Mesendoderm (in vitro differentiated cells): ENCODE data around the gene YJEFN3.

Experiments used
- DNase-seq: peaks from one replicate; pipeline ENCODE4 v3.0.0; 2013
- H2AK5ac ChIP-seq: 2 replicates; pipeline ENCODE4 v1.6.1; 2013; ENCODE audit warnings: low read length, inconsistent platforms
- H2BK120ac ChIP-seq: 2 replicates; pipeline ENCODE4 v1.6.1; 2013; ENCODE audit warnings: low read depth, mild to moderate bottlenecking, low read length, moderate library complexity, mixed read lengths
- H2BK15ac ChIP-seq: replicated peaks from 2 replicates; pipeline ENCODE4 v1.6.1; 2013; ENCODE audit warnings: low read depth, mild to moderate bottlenecking, moderate library complexity
- H2BK5ac ChIP-seq: 2 replicates; pipeline ENCODE4 v1.6.1; 2013; ENCODE audit warnings: low read length, inconsistent platforms
- H3K18ac ChIP-seq: 2 replicates; pipeline ENCODE4 v1.6.1; 2013; ENCODE audit warnings: mild to moderate bottlenecking, low read length, mixed read lengths
- H3K23ac ChIP-seq: one replicate; pipeline ENCODE4 v1.6.1; 2013; ENCODE audit warnings: low read length
- H3K27ac ChIP-seq: 2 replicates; pipeline ENCODE4 v1.5.1; 2013; ENCODE audit warnings: low read depth, mild to moderate bottlenecking, inconsistent platforms, low read length, moderate library complexity
- H3K27me3 ChIP-seq: 2 replicates; pipeline ENCODE4 v1.6.1; 2013; ENCODE audit warnings: low read length, control low read depth, mild to moderate bottlenecking, inconsistent platforms; ENCODE audit not compliant: insufficient read depth, poor library complexity
- H3K36me3 ChIP-seq: 2 replicates; pipeline ENCODE4 v1.6.1; 2013; ENCODE audit warnings: low read length, inconsistent platforms; ENCODE audit not compliant: control insufficient read depth, insufficient read depth
- H3K4ac ChIP-seq: one replicate; pipeline ENCODE4 v1.6.1; 2013; ENCODE audit warnings: low read depth, mild to moderate bottlenecking, low read length, moderate library complexity
- H3K4me1 ChIP-seq: 2 replicates; pipeline ENCODE4 v1.6.1; 2013; ENCODE audit warnings: low read depth, low read length, inconsistent platforms; ENCODE audit not compliant: control insufficient read depth
- H3K4me2 ChIP-seq: 2 replicates; pipeline ENCODE4 v1.6.1; 2013; ENCODE audit warnings: low read length
- H3K4me3 ChIP-seq: 2 replicates; pipeline ENCODE4 v1.5.1; 2013; ENCODE audit warnings: mild to moderate bottlenecking, low read length
- H3K56ac ChIP-seq: one replicate; pipeline ENCODE4 v1.6.1; 2013; ENCODE audit warnings: low read length
- H3K79me1 ChIP-seq: 2 replicates; pipeline ENCODE4 v1.6.1; 2013; ENCODE audit warnings: low read length, inconsistent platforms
- H3K79me2 ChIP-seq: 2 replicates; pipeline ENCODE4 v1.6.1; 2013; ENCODE audit warnings: mild to moderate bottlenecking, low read length; ENCODE audit not compliant: control insufficient read depth, insufficient read depth
- H3K9ac ChIP-seq: 2 replicates; pipeline ENCODE4 v1.6.1; 2013; ENCODE audit warnings: low read length, inconsistent platforms
- H4K5ac ChIP-seq: one replicate; pipeline ENCODE4 v1.6.1; 2013; ENCODE audit warnings: low read length
- H4K8ac ChIP-seq: one replicate; pipeline ENCODE4 v1.6.1; 2013; ENCODE audit warnings: low read depth, mild to moderate bottlenecking, control low read depth, low read length, moderate library complexity
- WGBS: extraction: QIAGEN DNeasy Blood & Tissue Kit; methylation state at CpG from one replicate; pipeline ENCODE4 v1.1.7; 2013; ENCODE audit warnings: low lambda C conversion rate, missing lambda C conversion rate; ENCODE audit not compliant: insufficient coverage; ENCODE audit errors: extremely low coverage; 5-methylcytosine and 5-hydroxymethylcytosine counted together

YJEFN3 gene

GRCh38 chr19:19502808-19503602 is 25.7 kb upstream of the YJEFN3 start:
- Histone ChIP-seq H2BK5ac (no peak overlapping the region), H3K18ac (no peak overlapping the region), H2AK5ac (no peak overlapping the region), H4K8ac (no peak overlapping the region), H3K79me2 (no peaks in the 10 kb centered on the region), H3K56ac (no peak overlapping the region), H3K23ac (no peak overlapping the region), H3K4me3 (no peak overlapping the region), H3K36me3 (peaks cover 28% of the 10 kb centered on the region), H3K9ac (no peak overlapping the region), H3K27me3 (no peaks in the 10 kb centered on the region), H3K27ac (no peak overlapping the region), H3K4ac (no peak overlapping the region), H3K4me2 (no peak overlapping the region), H3K4me1 (no peaks in the 10 kb centered on the region), H2BK15ac (no peak overlapping the region), H3K79me1 (peaks cover 1% of the 10 kb centered on the region), H2BK120ac (no peak overlapping the region), H4K5ac (no peak overlapping the region)
- no peak for DNase-seq
- WGBS = no CpG with 5 or more reads among the region's 18 CpGs

- no peak overlapping the region for H4K8ac ChIP-seq
- no CpG with 5 or more reads among the region's 23 CpGs for WGBS
- H3K27me3 ChIP-seq = no peaks in the 10 kb centered on the region
- no peaks in the 10 kb centered on the region for H3K79me2 ChIP-seq
- no peak overlapping the region for H4K5ac ChIP-seq
- no peak overlapping the region for H2AK5ac ChIP-seq
- no peak overlapping the region for H3K56ac ChIP-seq
- H3K79me1 ChIP-seq = no peaks in the 10 kb centered on the region
- H3K36me3 ChIP-seq = peaks cover 26% of the 10 kb centered on the region
- no peak overlapping the region for H3K27ac ChIP-seq
- no peak overlapping the region for H3K23ac ChIP-seq
- no peak overlapping the region for H3K4ac ChIP-seq
- H2BK15ac ChIP-seq = no peak overlapping the region
- no peak overlapping the region for H3K4me3 ChIP-seq
- no peak overlapping the region for H2BK5ac ChIP-seq
- no peak overlapping the region for H3K9ac ChIP-seq
- DNase-seq = no peak
- no peak overlapping the region for H2BK120ac ChIP-seq
- no peak overlapping the region for H3K18ac ChIP-seq
- H3K4me1 ChIP-seq = no peaks in the 10 kb centered on the region
- H3K4me2 ChIP-seq = no peak overlapping the region
Observed at GRCh38 chr19:19504754-19505668, 23.7 kb upstream of the YJEFN3 start.

GRCh38 chr19:19505669-19506326 is 22.9 kb upstream of the YJEFN3 start:
- no peaks in the 10 kb centered on the region for H3K27me3 ChIP-seq
- no peak overlapping the region for H3K4me2 ChIP-seq
- H3K56ac ChIP-seq = no peak overlapping the region
- H3K4me1 ChIP-seq = no peaks in the 10 kb centered on the region
- peaks cover 23% of the 10 kb centered on the region for H3K36me3 ChIP-seq
- H3K23ac ChIP-seq = no peak overlapping the region
- H3K79me1 ChIP-seq = no peaks in the 10 kb centered on the region
- H2AK5ac ChIP-seq = no peak overlapping the region
- H2BK5ac ChIP-seq = no peak overlapping the region
- H3K9ac ChIP-seq = no peak overlapping the region
- no peak overlapping the region for H4K8ac ChIP-seq
- no peak overlapping the region for H3K4me3 ChIP-seq
- no peak overlapping the region for H3K27ac ChIP-seq
- H2BK120ac ChIP-seq = no peak overlapping the region
- H3K79me2 ChIP-seq = no peaks in the 10 kb centered on the region
- no peak overlapping the region for H3K4ac ChIP-seq
- H4K5ac ChIP-seq = no peak overlapping the region
- no peak for DNase-seq
- no CpG with 5 or more reads among the region's 27 CpGs for whole genome bisulfite sequencing
- H2BK15ac ChIP-seq = no peak overlapping the region
- no peak overlapping the region for H3K18ac ChIP-seq

GRCh38 chr19:19506592-19506991 is 22.1 kb upstream of the YJEFN3 start:
- Histone ChIP-seq H3K23ac (no peak overlapping the region), H3K79me1 (no peaks in the 10 kb centered on the region), H2BK120ac (no peak overlapping the region), H3K4me2 (no peak overlapping the region), H3K18ac (no peak overlapping the region), H3K9ac (no peak overlapping the region), H3K27me3 (no peaks in the 10 kb centered on the region), H4K8ac (no peak overlapping the region), H4K5ac (no peak overlapping the region), H2AK5ac (no peak overlapping the region), H3K4me3 (no peak overlapping the region), H3K79me2 (no peaks in the 10 kb centered on the region), H2BK15ac (no peak overlapping the region), H3K4ac (no peak overlapping the region), H3K36me3 (peaks cover 19% of the 10 kb centered on the region), H3K4me1 (no peaks in the 10 kb centered on the region), H2BK5ac (no peak overlapping the region), H3K56ac (no peak overlapping the region), H3K27ac (no peak overlapping the region)
- no peak for DNase-seq
- WGBS = no CpG with 5 or more reads among the region's 12 CpGs

- H2BK120ac ChIP-seq = no peak overlapping the region
- no peaks in the 10 kb centered on the region for H3K27me3 ChIP-seq
- H3K36me3 ChIP-seq = peaks cover 15% of the 10 kb centered on the region
- no peak overlapping the region for H3K23ac ChIP-seq
- no peak overlapping the region for H3K9ac ChIP-seq
- H3K4me1 ChIP-seq = no peaks in the 10 kb centered on the region
- H2AK5ac ChIP-seq = no peak overlapping the region
- no peak overlapping the region for H3K4me3 ChIP-seq
- H3K4ac ChIP-seq = no peak overlapping the region
- no peak overlapping the region for H3K18ac ChIP-seq
- no peaks in the 10 kb centered on the region for H3K79me1 ChIP-seq
- no peaks in the 10 kb centered on the region for H3K79me2 ChIP-seq
- WGBS = no CpG with 5 or more reads among the region's 8 CpGs
- no peak overlapping the region for H2BK5ac ChIP-seq
- no peak overlapping the region for H3K56ac ChIP-seq
- no peak overlapping the region for H3K4me2 ChIP-seq
- no peak for DNase-seq
- H2BK15ac ChIP-seq = no peak overlapping the region
- no peak overlapping the region for H4K8ac ChIP-seq
- H4K5ac ChIP-seq = no peak overlapping the region
- no peak overlapping the region for H3K27ac ChIP-seq
Observed at GRCh38 chr19:19507354-19507753, 21.4 kb upstream of the YJEFN3 start.
